H1 (cell line): ENCODE measurements around the gene BECN2. TPM values are rescaled to one million over a fixed set of nuclear protein-coding genes. Genes with fewer than 3 reads are reported as not detected.

Source experiments
- CTCF ChIA-PET: fragments of 300-600 bp; sonication (Branson Sonifier 250); formaldehyde crosslinking; loops from one replicate; lab custom pipeline; 2021; ENCODE audit not compliant: partially characterized antibody; lab: Charles Lee
- POLR2A ChIA-PET: fragments of 300-600 bp; sonication (Branson Sonifier 250); formaldehyde crosslinking; loops from one replicate; lab custom pipeline; 2021; ENCODE audit warnings: inconsistent platforms; ENCODE audit not compliant: partially characterized antibody; lab: Charles Lee
- DNase-seq, 2 experiments: peaks; one replicate each; pipeline versions ENCODE4 v3.0.0 to v3.0.0-alpha.2; 2010 to 2022; ENCODE audit warnings: low spot score in 2 of 2, low read depth in 1 of 2, mixed read lengths in 1 of 2
- FAIRE-seq: peaks from 2 replicates; lab custom pipeline; 2011; peaks lifted over from hg19 to GRCh38; lab: Jason Lieb, UNC
- H2AFZ ChIP-seq: 2 replicates; pipeline ENCODE4 v1.8.1; 2012; ENCODE audit warnings: low read length, inconsistent platforms
- H2AK5ac ChIP-seq: 2 replicates; pipeline ENCODE4 v1.6.1; 2013; ENCODE audit warnings: low read depth, low read length
- H2BK120ac ChIP-seq: replicated peaks from 2 replicates; pipeline ENCODE3; 2013; ENCODE audit warnings: low read depth, low read length, inconsistent platforms
- H2BK12ac ChIP-seq: 2 replicates; pipeline ENCODE4 v1.6.1; 2013; ENCODE audit warnings: low read depth, low read length
- H2BK15ac ChIP-seq: 2 replicates; pipeline ENCODE4 v1.6.1; 2013; ENCODE audit warnings: low read length
- H2BK20ac ChIP-seq: 2 replicates; pipeline ENCODE4 v1.6.1; 2013; ENCODE audit warnings: low read length
- H2BK5ac ChIP-seq: 2 replicates; pipeline ENCODE4 v1.6.1; 2013; ENCODE audit warnings: low read depth, low read length
- H3K14ac ChIP-seq: 2 replicates; pipeline ENCODE4 v1.6.1; 2013; ENCODE audit warnings: inconsistent platforms; ENCODE audit not compliant: insufficient read length
- H3K18ac ChIP-seq: 2 replicates; pipeline ENCODE4 v1.6.1; 2013; ENCODE audit warnings: low read length; ENCODE audit errors: extremely low read depth
- H3K23ac ChIP-seq: 2 replicates; pipeline ENCODE4 v1.6.1; 2013; ENCODE audit warnings: inconsistent platforms; ENCODE audit not compliant: insufficient read length
- H3K23me2 ChIP-seq: 2 replicates; pipeline ENCODE4 v1.6.1; 2013; ENCODE audit warnings: low read depth, low read length
- H3K27ac ChIP-seq: 2 replicates; pipeline ENCODE4 v1.6.1; 2011; ENCODE audit warnings: low read depth, low read length, inconsistent platforms
- H3K27me3 ChIP-seq, 4 experiments: replicated peaks in 1 of 4; 1 replicate in 1 of 4; 2 replicates in 3 of 4; pipeline versions ENCODE4 v1.6.1 to v1.8.1; 2011 to 2013; ENCODE audit warnings: low read length in 3 of 4, mild to moderate bottlenecking in 3 of 4, inconsistent platforms in 2 of 4, mixed read lengths in 2 of 4, moderate library complexity in 1 of 4; ENCODE audit not compliant: control insufficient read depth in 3 of 4, insufficient read depth in 3 of 4; ENCODE audit errors: extremely low read depth in 1 of 4
- H3K36me3 ChIP-seq, 4 experiments: 2 replicates each; pipeline versions ENCODE4 v1.6.1 to v1.8.1; 2011 to 2013; ENCODE audit warnings: mild to moderate bottlenecking in 4 of 4, low read length in 3 of 4, moderate library complexity in 2 of 4, control low read depth in 1 of 4, inconsistent platforms in 1 of 4; ENCODE audit not compliant: insufficient read depth in 4 of 4, control insufficient read depth in 2 of 4
- H3K4ac ChIP-seq: replicated peaks from 2 replicates; pipeline ENCODE3; 2013; ENCODE audit warnings: low read length, low read depth, mixed read lengths, inconsistent platforms; ENCODE audit not compliant: insufficient read length
- H3K4me1 ChIP-seq, 4 experiments: replicated peaks in 1 of 4; 1 replicate in 1 of 4; 2 replicates in 3 of 4; pipeline versions ENCODE4 v1.6.1 to v1.8.1; 2011 to 2013; ENCODE audit warnings: low read length in 3 of 4, inconsistent platforms in 2 of 4, mixed read lengths in 1 of 4; ENCODE audit not compliant: insufficient read depth in 4 of 4, control insufficient read depth in 3 of 4
- H3K4me2 ChIP-seq, 2 experiments: 2 replicates each; pipeline versions ENCODE4 v1.6.1 to v1.8.1; 2011 to 2013; ENCODE audit warnings: low read depth in 2 of 2, low read length in 2 of 2, control low read depth in 1 of 2, inconsistent platforms in 1 of 2, mild to moderate bottlenecking in 1 of 2; ENCODE audit not compliant: insufficient read depth in 1 of 2
- H3K4me3 ChIP-seq, 4 experiments: fragments of 200-600, 300-600 bp in 1 of 4; sonication (generic), shearing (Covaris generic), sonication (Bioruptor Twin) in 1 of 4; 2 replicates each; pipeline versions ENCODE4 v1.5.1 to v1.8.1; 2011 to 2016; ENCODE audit warnings: low read length in 4 of 4, low read depth in 3 of 4, control low read depth in 2 of 4, inconsistent platforms in 2 of 4, mild to moderate bottlenecking in 2 of 4, mixed read lengths in 1 of 4, moderate library complexity in 1 of 4; ENCODE audit not compliant: insufficient read depth in 2 of 4; ENCODE audit errors: extremely low read depth in 1 of 4
- H3K56ac ChIP-seq: replicated peaks from 2 replicates; pipeline ENCODE3; 2013; ENCODE audit warnings: low read depth, mild to moderate bottlenecking, mixed read lengths, low read length, inconsistent platforms; ENCODE audit not compliant: insufficient read length
- H3K79me1 ChIP-seq: 2 replicates; pipeline ENCODE4 v1.6.1; 2013; ENCODE audit warnings: low read depth, low read length, control low read depth
- H3K79me2 ChIP-seq, 2 experiments: 2 replicates each; pipeline versions ENCODE4 v1.6.1 to v1.8.1; 2012 to 2013; ENCODE audit warnings: low read length in 2 of 2, mild to moderate bottlenecking in 2 of 2, inconsistent platforms in 1 of 2; ENCODE audit not compliant: insufficient read depth in 2 of 2, control insufficient read depth in 1 of 2
- H3K9ac ChIP-seq, 4 experiments: replicated peaks in 1 of 4; 1 replicate in 1 of 4; 2 replicates in 3 of 4; pipeline versions ENCODE4 v1.6.1 to v1.8.1; 2011 to 2013; ENCODE audit warnings: low read depth in 3 of 4, low read length in 3 of 4, control low read depth in 2 of 4, mild to moderate bottlenecking in 2 of 4, moderate library complexity in 2 of 4, inconsistent platforms in 1 of 4; ENCODE audit errors: extremely low read depth in 1 of 4
- H3K9me3 ChIP-seq, 2 experiments: 2 replicates each; pipeline versions ENCODE4 v1.6.1 to v1.8.1; 2012 to 2013; ENCODE audit warnings: mild to moderate bottlenecking in 2 of 2, moderate library complexity in 2 of 2, control low read depth in 1 of 2, inconsistent platforms in 1 of 2, low read depth in 1 of 2, low read length in 1 of 2, mixed read lengths in 1 of 2; ENCODE audit not compliant: insufficient read depth in 2 of 2
- H4K20me1 ChIP-seq, 2 experiments: replicated peaks in 1 of 2; 2 replicates each; pipeline versions ENCODE3 to v1.8.1; 2011 to 2013; ENCODE audit warnings: inconsistent platforms in 2 of 2, low read length in 2 of 2, mild to moderate bottlenecking in 1 of 2; ENCODE audit not compliant: insufficient read depth in 2 of 2, control insufficient read depth in 1 of 2
- H4K5ac ChIP-seq: 2 replicates; pipeline ENCODE4 v1.6.1; 2013; ENCODE audit warnings: low read length, low read depth, mixed read lengths, inconsistent platforms; ENCODE audit not compliant: insufficient read length
- H4K8ac ChIP-seq: 2 replicates; pipeline ENCODE4 v1.8.0; 2013; ENCODE audit warnings: mild to moderate bottlenecking, moderate library complexity, low read length, inconsistent platforms; ENCODE audit not compliant: insufficient read depth; ENCODE audit errors: extremely low read depth
- H4K91ac ChIP-seq: replicated peaks from 2 replicates; pipeline ENCODE3; 2013; ENCODE audit warnings: low read length, mixed read lengths, inconsistent platforms; ENCODE audit not compliant: insufficient read length
- BCL11A ChIP-seq, 2 experiments: IDR thresholded peaks; one replicate each; pipeline ENCODE4 v1.6.1; 2011; ENCODE audit warnings: low read depth in 2 of 2, low read length in 2 of 2, mild to moderate bottlenecking in 2 of 2
- CBX8 ChIP-seq: fragments of 300-800, 300-1000 bp; sonication (generic); IDR thresholded peaks from 2 replicates; pipeline ENCODE4 v1.7.1; 2016; ENCODE audit warnings: low read depth, low read length, borderline replicate concordance
- MAFK ChIP-seq: IDR thresholded peaks from 2 replicates; pipeline ENCODE4 v1.6.1; 2012; ENCODE audit warnings: low read depth, mild to moderate bottlenecking, improper control_type of control experiment, low read length
- TEAD4 ChIP-seq: IDR thresholded peaks from 2 replicates; pipeline ENCODE4 v1.6.1; 2012; ENCODE audit warnings: low read depth, low read length, inconsistent platforms, mixed read lengths
- WGBS, 2 experiments: shearing (Covaris generic) in 1 of 2; methylation state at CpG; one replicate each; pipeline versions ENCODE4 v1.1.6 to v1.1.7; 2013 to 2015; ENCODE audit warnings: low lambda C conversion rate in 2 of 2, mixed read lengths in 2 of 2, inconsistent platforms in 1 of 2, low coverage in 1 of 2, missing lambda C conversion rate in 1 of 2; ENCODE audit not compliant: insufficient replicate concordance in 2 of 2, insufficient coverage in 1 of 2, insufficient read length in 1 of 2; ENCODE audit errors: extremely low coverage in 1 of 2, missing lambda C conversion rate in 1 of 2; 5-methylcytosine and 5-hydroxymethylcytosine counted together
- polyA plus RNA-seq, 7 experiments: library from polyadenylated mRNA; depleted of rRNA in 3 of 7; stranded (reverse) in 5 of 7; unstranded in 2 of 7; fragments of >200 nt in 5 of 7; fragments of 200-250 nt in 2 of 7; gene quantifications; 1 replicate in 5 of 7; 2 replicates in 1 of 7; 4 replicates in 1 of 7; pipeline versions ENCODE4 v1.2.1 to v1.2.3, GENCODE V29; 2011 to 2013; ENCODE audit warnings: missing spikeins in 2 of 7, mixed read lengths in 2 of 7
- total RNA-seq: library from RNA; stranded (reverse); fragmentation: NEBNext Ultra II Directional; extraction: Animal tissue kit (Norgen Biotek cat#: 25700); gene quantifications from 2 replicates; pipeline ENCODE4 v1.2.1, GENCODE V29; 2021

The BECN2 gene
- total and polyA plus RNA-seq, 2 of the 8 experiments (the other 6 are each of a cell fraction or from before 2014, with no cell fraction given), result not detected

DNA sequence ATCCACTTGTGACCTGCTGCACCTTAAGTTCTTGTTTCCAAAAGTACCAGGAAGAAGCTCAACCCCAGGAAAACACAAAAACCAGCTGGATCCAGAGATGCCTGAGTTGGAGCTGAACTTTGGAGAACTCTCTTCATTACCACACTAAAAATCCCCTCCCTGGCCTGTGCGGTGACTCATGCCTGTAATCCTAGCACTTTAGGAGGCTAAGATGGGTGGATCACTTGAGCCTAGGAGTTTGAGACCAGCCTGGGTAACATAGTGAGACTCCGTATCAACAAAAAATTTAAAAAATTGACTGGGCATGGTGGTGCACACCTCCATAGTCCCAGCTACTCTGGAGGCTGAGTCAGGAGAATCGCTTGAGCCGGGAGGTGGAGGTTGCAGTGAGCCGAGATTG lies 35.2 kb downstream of the BECN2 start:
- no peaks in the 10 kb centered on the region for H3K27me3 ChIP-seq
- CTCF ChIA-PET, result interaction anchor here (0.9 to 1.4 kb wide), 4 partner anchors 16 to 96 kb away, joined by 3 to 7 read pairs (median 4); no protein-coding TSS in a partner anchor
- H3K79me1 ChIP-seq, result no peaks in the 10 kb centered on the region
- no peak overlapping the region for H3K4me3 ChIP-seq
- no peak overlapping the region for H3K4me2 ChIP-seq
- no peak overlapping the region for H3K23ac ChIP-seq
- no peak overlapping the region for H2BK120ac ChIP-seq
- H3K23me2 ChIP-seq, result no peaks in the 10 kb centered on the region
- no peak overlapping the region for H4K91ac ChIP-seq
- WGBS, 2 experiments, result 88% methylated on average over 5 of the region's 5 CpGs; no CpG with 5 or more reads in 1 of the 2 experiments
- FAIRE-seq, result no peak
- no peak overlapping the region for H3K18ac ChIP-seq
- H3K27ac ChIP-seq, result no peak overlapping the region
- no peaks in the 10 kb centered on the region for H4K20me1 ChIP-seq
- H2BK12ac ChIP-seq, result no peak overlapping the region
- no peak for DNase-seq
- H2BK15ac ChIP-seq, result no peak overlapping the region
- H3K9me3 ChIP-seq, result no peaks in the 10 kb centered on the region
- H3K56ac ChIP-seq, result no peak overlapping the region
- H3K14ac ChIP-seq, result no peak overlapping the region
- no peak overlapping the region for H2BK5ac ChIP-seq
- no peak for TF ChIP-seq CBX8
- no peak for TF ChIP-seq MAFK
- no peak for TF ChIP-seq BCL11A (IDR thresholded peaks at IDR 0.05; ENCODE audit: low read depth in 2 of 2, low read length in 2 of 2)
- no peak for TF ChIP-seq TEAD4
- H2BK20ac ChIP-seq, result no peak overlapping the region
- POLR2A ChIA-PET, result interaction anchor here (0.6 kb wide), 1 partner anchor 889 kb away, joined by 3 read pairs; no protein-coding TSS in a partner anchor
- no peaks in the 10 kb centered on the region; a peak in 1 of 7 replicates for H3K4me1 ChIP-seq
- H3K4ac ChIP-seq, result no peak overlapping the region
- no peaks in the 10 kb centered on the region for H3K79me2 ChIP-seq
- no peak overlapping the region for H2AK5ac ChIP-seq
- H3K9ac ChIP-seq, result no peak overlapping the region
- H4K8ac ChIP-seq, result no peak overlapping the region
- H4K5ac ChIP-seq, result no peak overlapping the region
- H2AFZ ChIP-seq, result no peak overlapping the region
- H3K36me3 ChIP-seq, result no peaks in the 10 kb centered on the region
